ENCODE results near the gene POLR1A. TPM values are rescaled to one million over a fixed set of nuclear protein-coding genes. Genes with fewer than 3 reads are reported as not detected.

The POLR1A gene
- total RNA-seq, 2 donors from 2014 or later = 19.0 to 38.2 TPM

- no peaks in the 10 kb centered on the region for H3K9me3 ChIP-seq
- H3K4me3 ChIP-seq = no peak overlapping the region
- no peak overlapping the region for H3K27ac ChIP-seq
- ATAC-seq (ENCODE audit: insufficient number of reproducible peaks, low FRiP score, low read depth) (no peak), DNase-seq (ENCODE audit: low spot score) (no peak)
- H3K36me3 ChIP-seq = no peaks in the 10 kb centered on the region
- no peak for TF ChIP-seq CTCF (IDR thresholded peaks at IDR 0.05)
- no peaks in the 10 kb centered on the region for H3K27me3 ChIP-seq (replicated peaks; ENCODE audit: insufficient read depth)
- peaks cover 0 to 3% of the 10 kb centered on the region in 2 donors for H3K4me1 ChIP-seq (ENCODE audit: control insufficient read depth in 1 of 2, low read depth in 2 of 2)
Observed at GRCh38 chr2:86012007-86012712, 93.5 kb downstream of the POLR1A start.

- Histone ChIP-seq H3K27ac (no peak overlapping the region), H3K4me3 (no peak overlapping the region), H3K4me1 (ENCODE audit: control insufficient read depth in 1 of 2, low read depth in 2 of 2) (no peaks in the 10 kb centered on the region), H3K36me3 (no peaks in the 10 kb centered on the region), H3K27me3 (replicated peaks; ENCODE audit: insufficient read depth) (no peaks in the 10 kb centered on the region), H3K9me3 (no peaks in the 10 kb centered on the region)
- TF ChIP-seq CTCF (IDR thresholded peaks at IDR 0.05) = no peak
- DNase-seq (ENCODE audit: low spot score) (no peak), ATAC-seq (ENCODE audit: insufficient number of reproducible peaks, low FRiP score, low read depth) (no peak)
Observed at GRCh38 chr2:86011449-86011941, 94.2 kb downstream of the POLR1A start.

DNA sequence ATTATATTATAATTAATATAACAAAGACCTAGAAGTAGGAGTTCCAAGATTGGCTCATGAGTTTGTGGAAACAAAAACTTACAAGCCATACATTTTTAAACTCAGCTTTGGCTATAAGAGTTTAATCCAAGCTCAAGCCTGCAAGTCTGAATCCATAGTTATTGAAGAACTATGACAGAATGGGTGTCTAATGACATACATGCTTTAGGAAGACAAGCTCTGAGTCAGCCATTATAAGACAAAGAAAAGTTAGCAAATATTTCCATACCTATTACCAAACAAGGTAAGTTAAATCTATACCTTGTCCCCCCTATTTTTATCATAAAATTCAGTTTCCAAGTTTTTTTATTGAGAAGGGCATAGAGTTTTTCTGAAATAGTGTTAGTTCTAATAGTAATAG, 95.6 kb downstream of the POLR1A start:
- Histone ChIP-seq H3K27me3 (replicated peaks; ENCODE audit: insufficient read depth) (no peaks in the 10 kb centered on the region), H3K27ac (no peak overlapping the region), H3K4me1 (ENCODE audit: control insufficient read depth in 1 of 2, low read depth in 2 of 2) (no peaks in the 10 kb centered on the region), H3K9me3 (no peaks in the 10 kb centered on the region), H3K4me3 (no peak overlapping the region), H3K36me3 (no peaks in the 10 kb centered on the region)
- DNase-seq (ENCODE audit: low spot score) (no peak), ATAC-seq (ENCODE audit: insufficient number of reproducible peaks, low FRiP score, low read depth) (no peak)
- no peak for TF ChIP-seq CTCF (IDR thresholded peaks at IDR 0.05)

DNA sequence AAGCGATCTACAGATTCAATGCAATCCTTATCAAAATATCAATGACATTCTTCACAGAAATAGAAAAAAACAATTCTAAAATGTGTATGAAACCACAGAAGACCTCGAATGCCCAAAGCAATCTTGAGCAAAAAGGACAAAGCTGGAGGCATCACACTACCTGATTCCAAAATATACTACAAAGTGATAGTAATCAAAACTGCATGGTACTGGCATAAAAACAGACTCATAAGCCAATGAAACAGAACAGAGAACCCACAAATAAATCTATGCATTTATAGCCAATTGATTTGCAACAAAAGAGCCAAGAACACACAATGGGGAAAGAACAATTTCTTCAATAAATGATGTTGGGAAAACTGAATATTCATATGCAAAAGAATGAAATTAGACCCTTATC, 99.2 kb downstream of the POLR1A start:
- no peak for TF ChIP-seq CTCF (IDR thresholded peaks at IDR 0.05)
- no peaks in the 10 kb centered on the region for H3K36me3 ChIP-seq
- no peak overlapping the region for H3K27ac ChIP-seq
- H3K9me3 ChIP-seq = no peaks in the 10 kb centered on the region
- DNase-seq (ENCODE audit: low spot score) = no peak
- no peak for ATAC-seq (ENCODE audit: insufficient number of reproducible peaks, low FRiP score, low read depth)
- H3K4me1 ChIP-seq (ENCODE audit: control insufficient read depth in 1 of 2, low read depth in 2 of 2) = no peaks in the 10 kb centered on the region
- H3K4me3 ChIP-seq = no peak overlapping the region
- H3K27me3 ChIP-seq (replicated peaks; ENCODE audit: insufficient read depth) = no peaks in the 10 kb centered on the region

DNA sequence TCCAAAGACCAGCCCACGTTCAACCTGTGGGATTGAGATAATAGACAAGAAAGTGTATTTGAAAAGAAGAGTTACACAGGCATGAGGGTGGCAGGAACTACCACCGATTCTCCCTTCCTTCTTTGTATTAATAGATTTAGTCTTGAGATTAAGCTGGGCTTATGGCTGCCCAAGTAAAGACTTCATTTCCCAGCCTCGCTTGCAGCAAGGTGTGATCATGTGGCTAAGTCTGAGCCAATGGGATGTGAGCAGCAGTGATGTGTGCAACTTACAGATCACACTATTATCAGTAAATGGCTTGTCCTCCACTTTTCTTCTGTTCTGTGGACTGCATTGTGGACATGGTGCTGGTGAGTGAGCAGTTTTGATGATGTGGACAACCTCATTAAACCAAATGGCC, 101.7 kb downstream of the POLR1A start:
- H3K27me3 ChIP-seq (replicated peaks; ENCODE audit: insufficient read depth) = no peaks in the 10 kb centered on the region
- TF ChIP-seq CTCF (IDR thresholded peaks at IDR 0.05) = no peak
- DNase-seq (ENCODE audit: low spot score) = no peak
- peaks cover 21 to 23% of the 10 kb centered on the region in 2 donors for H3K4me1 ChIP-seq (ENCODE audit: control insufficient read depth in 1 of 2, low read depth in 2 of 2)
- H3K4me3 ChIP-seq = no peak overlapping the region
- no peaks in the 10 kb centered on the region for H3K36me3 ChIP-seq
- no peaks in the 10 kb centered on the region for H3K9me3 ChIP-seq
- H3K27ac ChIP-seq = no peak overlapping the region
- no peak for ATAC-seq (ENCODE audit: insufficient number of reproducible peaks, low FRiP score, low read depth)
